K562 (cell line): ENCODE results near the gene GANAB. TPM values are rescaled to one million over a fixed set of nuclear protein-coding genes. Genes with fewer than 3 reads are reported as not detected.

Experiments
- BCOR ChIP-seq: fragments of 450-650 bp; IDR thresholded peaks from 2 replicates; pipeline ENCODE4 v1.6.1; 2016
- CHD2 ChIP-seq: IDR thresholded peaks from 2 replicates; pipeline ENCODE4 v1.6.1; 2011; ENCODE audit warnings: low read depth, low read length
- CHD4 ChIP-seq: fragments of 200-600 bp; sonication (generic); IDR thresholded peaks from 3 replicates; pipeline ENCODE4 v1.6.1; 2012; ENCODE audit warnings: low read depth, mild to moderate bottlenecking, mixed read lengths, low read length, inconsistent platforms; ENCODE audit not compliant: insufficient read depth, insufficient replicate concordance, poor library complexity, severe bottlenecking
- E2F3 ChIP-seq: fragments of 250-450 bp; sonication (Bioruptor Pico); IDR thresholded peaks from 2 replicates; pipeline ENCODE4 v1.4.0; 2020; ENCODE audit warnings: mild to moderate bottlenecking
- ESRRB ChIP-seq: fragments of 250-450 bp; sonication (Bioruptor Pico); IDR thresholded peaks from 2 replicates; pipeline ENCODE4 v1.5.0; 2020; ENCODE audit warnings: mild to moderate bottlenecking, moderate library complexity, borderline replicate concordance
- HMG20B ChIP-seq: fragments of 250-450 bp; sonication (Bioruptor Pico); IDR thresholded peaks from 2 replicates; pipeline ENCODE4 v1.5.0; 2021; ENCODE audit warnings: mild to moderate bottlenecking
- MAFK ChIP-seq: IDR thresholded peaks from 2 replicates; pipeline ENCODE4 v1.6.1; 2011; ENCODE audit warnings: low read length, improper control_type of control experiment
- MCM2 ChIP-seq: fragments of 450-650 bp; IDR thresholded peaks from 2 replicates; pipeline ENCODE4 v1.6.1; 2017; ENCODE audit warnings: low read depth, mild to moderate bottlenecking
- NFYB ChIP-seq: IDR thresholded peaks from 2 replicates; pipeline ENCODE4 v1.6.1; 2011; ENCODE audit warnings: mild to moderate bottlenecking, moderate library complexity; ENCODE audit not compliant: insufficient read length; ENCODE audit errors: extremely low read depth
- PCBP1 ChIP-seq: fragments of 200-400 bp; formaldehyde crosslinking; IDR thresholded peaks from 2 replicates; pipeline ENCODE4 v1.6.1; 2018; ENCODE audit warnings: mild to moderate bottlenecking, low read depth, low read length; ENCODE audit not compliant: poor library complexity, severe bottlenecking
- RAD51 ChIP-seq: fragments of 450-650 bp; IDR thresholded peaks from 2 replicates; pipeline ENCODE4 v1.7.1; 2016; ENCODE audit warnings: low read depth, mild to moderate bottlenecking, borderline replicate concordance
- SP2 ChIP-seq: IDR thresholded peaks from 2 replicates; pipeline ENCODE4 v1.6.1; 2011; ENCODE audit warnings: mild to moderate bottlenecking, low read depth, low read length, moderate library complexity; ENCODE audit not compliant: poor library complexity, severe bottlenecking; ENCODE audit errors: extremely low read depth
- SPI1 ChIP-seq: IDR thresholded peaks from 2 replicates; pipeline ENCODE4 v1.6.1; 2011; ENCODE audit warnings: low read depth, low read length, control low read depth, borderline replicate concordance
- SRSF7 ChIP-seq: fragments of 200-400 bp; formaldehyde crosslinking; optimal IDR thresholded peaks from 2 replicates; pipeline ENCODE3; 2017; ENCODE audit warnings: mild to moderate bottlenecking, low read depth, low read length
- STAT5B ChIP-seq: fragments of 250-450 bp; sonication (Bioruptor Pico); IDR thresholded peaks from 2 replicates; pipeline ENCODE4 v1.8.0; 2021; ENCODE audit warnings: mild to moderate bottlenecking, inconsistent platforms
- TAF7 ChIP-seq: fragments of 450-650 bp; IDR thresholded peaks from 2 replicates; pipeline ENCODE4 v1.6.1; 2016; ENCODE audit warnings: missing genetic modification characterization, missing compliant biosample characterization
- ZC3H4 ChIP-seq: sonication (generic); formaldehyde crosslinking; IDR thresholded peaks from 2 replicates; pipeline ENCODE4 v1.9.0; 2021; ENCODE audit warnings: missing genetic modification reagents, borderline replicate concordance
- ZKSCAN3 ChIP-seq: fragments of 250-450 bp; sonication (Bioruptor Pico); IDR thresholded peaks from 2 replicates; pipeline ENCODE4 v1.4.0; 2020
- ZNF12 ChIP-seq: sonication (generic); formaldehyde crosslinking; IDR thresholded peaks from 2 replicates; pipeline ENCODE4 v1.4.0; 2020; ENCODE audit warnings: mild to moderate bottlenecking, missing genetic modification reagents
- ZNF431 ChIP-seq: sonication (generic); formaldehyde crosslinking; IDR thresholded peaks from 2 replicates; pipeline ENCODE4 v1.8.0; 2022; ENCODE audit warnings: mild to moderate bottlenecking, missing genetic modification reagents
- ZSCAN32 ChIP-seq: fragments of 450-650 bp; formaldehyde crosslinking; IDR thresholded peaks from 2 replicates; pipeline ENCODE4 v1.4.0; 2020; ENCODE audit warnings: mild to moderate bottlenecking, moderate library complexity
- polyA plus RNA-seq, 8 experiments: library from polyadenylated mRNA; depleted of rRNA in 4 of 8; stranded (reverse) in 5 of 8; unstranded in 3 of 8; fragments of >200 nt; fragmentation: Nextera tagmentation in 2 of 8; fragmentation: Illumina TruSeq in 1 of 8; extraction: Ambion mirVana in 2 of 8; extraction: Trizol in 1 of 8; gene quantifications; 2 replicates each; pipeline versions ENCODE4 v1.2.1 to v1.2.3, GENCODE V29; 2011 to 2014; ENCODE audit warnings: inconsistent platforms in 1 of 8, missing spikeins in 1 of 8
- total RNA-seq, 7 experiments: library from RNA; depleted of rRNA in 6 of 7; stranded (reverse); fragments of >200 nt in 6 of 7; fragmentation: Illumina TruSeq in 2 of 7; extraction: Trizol in 2 of 7; gene quantifications; 2 replicates each; pipeline versions ENCODE4 v1.2.1 to v1.2.3, GENCODE V29; 2011 to 2021; ENCODE audit warnings: low replicate concordance in 1 of 7
- TF ChIP-seq, protein P1 (sequence below): IDR thresholded peaks from 3 replicates; pipeline ENCODE4 v1.6.1; 2011; ENCODE audit warnings: borderline replicate concordance, mild to moderate bottlenecking; ENCODE audit not compliant: insufficient read length, insufficient read depth
- TF ChIP-seq, protein P2 (sequence below): fragments of 250-450 bp; sonication (Bioruptor Pico); IDR thresholded peaks from 2 replicates; pipeline ENCODE4 v1.4.0; 2020
- TF ChIP-seq, protein P3 (sequence below): fragments of 450-650 bp; IDR thresholded peaks from 2 replicates; pipeline ENCODE4 v1.6.1; 2016; ENCODE audit warnings: antibody characterized with exemption

GANAB gene
- total and polyA plus RNA-seq, 9 of the 15 experiments (the other 6 are each of a cell fraction or from before 2014, with no cell fraction given), result 6.5 to 284 (median 161) TPM

DNA sequence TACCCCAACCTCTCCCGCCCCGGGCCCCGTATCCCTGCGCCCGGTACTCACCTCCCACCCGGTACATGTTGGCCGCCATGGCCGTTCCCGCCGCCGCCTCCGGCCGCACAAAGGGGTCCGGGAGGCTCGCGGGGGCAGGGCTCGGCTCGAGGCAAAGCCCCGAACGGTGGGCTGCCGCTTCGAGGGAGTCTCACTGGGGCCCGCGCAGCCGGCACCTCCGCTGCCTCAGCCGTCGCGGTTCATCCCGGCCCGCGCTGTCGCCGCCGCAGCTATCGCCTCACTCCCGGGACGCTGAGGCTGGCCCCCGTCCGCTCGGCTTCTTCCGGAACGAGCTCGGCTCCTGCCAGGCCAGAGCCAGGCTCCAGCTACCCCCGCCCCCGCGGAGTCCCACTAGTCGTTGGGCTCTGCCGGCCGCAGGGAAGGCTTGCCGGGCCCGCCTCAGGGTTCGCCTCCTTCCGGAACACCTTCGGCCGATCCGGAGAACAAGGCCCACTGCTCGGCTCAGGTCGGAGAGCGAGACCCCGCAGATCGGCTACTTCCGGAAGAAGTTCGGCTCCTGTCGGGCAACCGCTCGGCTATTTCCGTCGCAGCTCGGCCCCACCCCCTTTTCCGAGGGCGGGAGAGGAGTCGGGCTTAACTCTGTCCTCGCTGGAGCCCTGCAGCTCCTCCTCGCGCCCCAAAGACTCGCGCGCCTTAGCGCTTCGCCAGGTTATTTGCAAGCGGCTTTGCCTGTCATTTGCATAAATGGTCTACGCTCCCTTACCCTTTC is 44.9 kb downstream of the GANAB start, which contains the start of gene MTA2 (continued):
- TF ChIP-seq ZNF12 (CRISPR knock-in tag) (peak; percentile 87), RAD51 (no peak), TAF7 (tag) (no peak), MAFK (no peak), PCBP1 (peak; percentile 50), HMG20B (no peak), CHD4 (no peak), SRSF7 (no peak), BCOR (no peak), ZC3H4 (CRISPR knock-in tag) (no peak), STAT5B (CRISPR knock-in tag) (no peak), ESRRB (CRISPR knock-in tag) (no peak), ZNF431 (CRISPR knock-in tag) (no peak), E2F3 (no peak), NFYB (no peak), ZSCAN32 (CRISPR knock-in tag) (no peak), ZKSCAN3 (CRISPR knock-in tag) (no peak), CHD2 (peak; percentile 82), MCM2 (no peak), SP2 (no peak), SPI1 (no peak)
- TF ChIP-seq, protein P1, sequence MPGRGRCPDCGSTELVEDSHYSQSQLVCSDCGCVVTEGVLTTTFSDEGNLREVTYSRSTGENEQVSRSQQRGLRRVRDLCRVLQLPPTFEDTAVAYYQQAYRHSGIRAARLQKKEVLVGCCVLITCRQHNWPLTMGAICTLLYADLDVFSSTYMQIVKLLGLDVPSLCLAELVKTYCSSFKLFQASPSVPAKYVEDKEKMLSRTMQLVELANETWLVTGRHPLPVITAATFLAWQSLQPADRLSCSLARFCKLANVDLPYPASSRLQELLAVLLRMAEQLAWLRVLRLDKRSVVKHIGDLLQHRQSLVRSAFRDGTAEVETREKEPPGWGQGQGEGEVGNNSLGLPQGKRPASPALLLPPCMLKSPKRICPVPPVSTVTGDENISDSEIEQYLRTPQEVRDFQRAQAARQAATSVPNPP, result no peak
- TF ChIP-seq, protein P2, sequence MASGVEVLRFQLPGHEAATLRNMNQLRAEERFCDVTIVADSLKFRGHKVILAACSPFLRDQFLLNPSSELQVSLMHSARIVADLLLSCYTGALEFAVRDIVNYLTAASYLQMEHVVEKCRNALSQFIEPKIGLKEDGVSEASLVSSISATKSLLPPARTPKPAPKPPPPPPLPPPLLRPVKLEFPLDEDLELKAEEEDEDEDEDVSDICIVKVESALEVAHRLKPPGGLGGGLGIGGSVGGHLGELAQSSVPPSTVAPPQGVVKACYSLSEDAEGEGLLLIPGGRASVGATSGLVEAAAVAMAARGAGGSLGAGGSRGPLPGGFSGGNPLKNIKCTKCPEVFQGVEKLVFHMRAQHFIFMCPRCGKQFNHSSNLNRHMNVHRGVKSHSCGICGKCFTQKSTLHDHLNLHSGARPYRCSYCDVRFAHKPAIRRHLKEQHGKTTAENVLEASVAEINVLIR (CRISPR knock-in tag), result no peak
- TF ChIP-seq, protein P3, sequence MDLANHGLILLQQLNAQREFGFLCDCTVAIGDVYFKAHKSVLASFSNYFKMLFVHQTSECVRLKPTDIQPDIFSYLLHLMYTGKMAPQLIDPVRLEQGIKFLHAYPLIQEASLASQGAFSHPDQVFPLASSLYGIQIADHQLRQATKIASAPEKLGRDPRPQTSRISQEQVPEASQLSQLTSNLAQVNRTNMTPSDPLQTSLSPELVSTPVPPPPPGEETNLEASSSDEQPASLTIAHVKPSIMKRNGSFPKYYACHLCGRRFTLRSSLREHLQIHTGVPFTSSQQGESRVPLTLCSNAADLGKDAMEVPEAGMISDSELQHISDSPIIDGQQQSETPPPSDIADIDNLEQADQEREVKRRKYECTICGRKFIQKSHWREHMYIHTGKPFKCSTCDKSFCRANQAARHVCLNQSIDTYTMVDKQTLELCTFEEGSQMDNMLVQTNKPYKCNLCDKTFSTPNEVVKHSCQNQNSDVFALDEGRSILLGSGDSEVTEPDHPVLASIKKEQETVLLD, result no peak
